ENCODE results near the gene JCAD. TPM values are rescaled to one million over a fixed set of nuclear protein-coding genes. Genes with fewer than 3 reads are reported as not detected.

JCAD gene
- total RNA-seq, 1 experiment from 2014 or later = 36.7 TPM

DNA sequence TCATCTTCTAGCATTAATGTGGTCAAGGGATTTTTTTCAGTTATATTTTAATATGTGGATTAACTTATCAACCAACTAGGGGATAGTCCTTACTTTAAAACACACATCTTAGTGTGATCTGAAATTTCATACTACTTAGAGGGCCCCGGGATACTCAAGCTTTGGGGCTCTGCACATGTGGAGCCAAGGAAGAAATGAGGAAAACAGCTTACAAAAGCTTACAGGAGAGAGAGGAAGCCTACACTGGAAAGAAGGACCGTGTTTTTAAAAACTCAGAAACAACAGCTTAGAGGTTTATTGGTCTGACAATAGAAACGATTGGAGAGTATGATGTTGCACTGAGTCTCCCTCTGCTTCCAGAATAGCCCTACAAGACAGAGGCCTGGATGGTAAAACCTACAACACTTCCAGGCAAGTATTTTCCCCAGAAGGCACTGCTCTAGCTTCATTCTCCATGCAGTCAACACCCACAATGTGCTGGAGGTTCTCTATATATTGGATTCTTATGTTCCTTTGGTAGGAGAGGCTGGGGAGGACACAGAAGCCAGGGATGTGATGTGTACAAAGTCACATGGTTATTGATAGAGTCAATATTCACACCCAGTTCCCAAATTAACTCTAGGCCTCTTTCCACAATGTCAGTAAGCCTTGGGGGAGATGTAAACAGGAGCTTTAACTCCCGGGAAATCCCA lies 47.3 kb downstream of the JCAD start:
- Histone ChIP-seq H3K4me2 (no peak overlapping the region), H3K79me2 (ENCODE audit: low read depth) (no peaks in the 10 kb centered on the region), H3K9me2 (ENCODE audit: insufficient read depth) (no peaks in the 10 kb centered on the region), H2AFZ (no peak overlapping the region), H3K9me3 (ENCODE audit: insufficient read depth, low read depth) (no peaks in the 10 kb centered on the region), H3K27ac (no peak overlapping the region), H3K4me3 (no peak overlapping the region), H3K4me1 (replicated peaks; ENCODE audit: insufficient read depth) (no peaks in the 10 kb centered on the region), H3K27me3 (ENCODE audit: insufficient read depth, low read depth) (no peaks in the 10 kb centered on the region), H4K20me1 (ENCODE audit: insufficient read depth) (no peaks in the 10 kb centered on the region), H3K36me3 (ENCODE audit: low read depth) (no peaks in the 10 kb centered on the region), H3F3A (ENCODE audit: insufficient read depth, low read depth) (no peaks in the 10 kb centered on the region)
- DNase-seq = no peak
- POLR2A ChIA-PET (ENCODE audit: unreplicated experiment) = no interaction called here
- CTCF ChIA-PET = interaction anchor here (0.6 kb wide), 1 partner anchor 347 kb away, joined by 4 read pairs; no protein-coding TSS in a partner anchor
- intact Hi-C loops (cut with micrococcal nuclease; ENCODE audit: unreplicated experiment) = no loop called here
- no peak for TF ChIP-seq EZH2 (IDR thresholded peaks at IDR 0.05; ENCODE audit: low read depth)
- TF ChIP-seq, protein P1, sequence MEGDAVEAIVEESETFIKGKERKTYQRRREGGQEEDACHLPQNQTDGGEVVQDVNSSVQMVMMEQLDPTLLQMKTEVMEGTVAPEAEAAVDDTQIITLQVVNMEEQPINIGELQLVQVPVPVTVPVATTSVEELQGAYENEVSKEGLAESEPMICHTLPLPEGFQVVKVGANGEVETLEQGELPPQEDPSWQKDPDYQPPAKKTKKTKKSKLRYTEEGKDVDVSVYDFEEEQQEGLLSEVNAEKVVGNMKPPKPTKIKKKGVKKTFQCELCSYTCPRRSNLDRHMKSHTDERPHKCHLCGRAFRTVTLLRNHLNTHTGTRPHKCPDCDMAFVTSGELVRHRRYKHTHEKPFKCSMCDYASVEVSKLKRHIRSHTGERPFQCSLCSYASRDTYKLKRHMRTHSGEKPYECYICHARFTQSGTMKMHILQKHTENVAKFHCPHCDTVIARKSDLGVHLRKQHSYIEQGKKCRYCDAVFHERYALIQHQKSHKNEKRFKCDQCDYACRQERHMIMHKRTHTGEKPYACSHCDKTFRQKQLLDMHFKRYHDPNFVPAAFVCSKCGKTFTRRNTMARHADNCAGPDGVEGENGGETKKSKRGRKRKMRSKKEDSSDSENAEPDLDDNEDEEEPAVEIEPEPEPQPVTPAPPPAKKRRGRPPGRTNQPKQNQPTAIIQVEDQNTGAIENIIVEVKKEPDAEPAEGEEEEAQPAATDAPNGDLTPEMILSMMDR (conservative IDR thresholded peaks at IDR 0.05) = no peak
- no TSS peak for BruUV-seq (replicated peaks)

GRCh38 chr10:30011396-30011795 lies 48.0 kb downstream of the JCAD start:
- ChIA-PET POLR2A (ENCODE audit: unreplicated experiment) (no interaction called here), CTCF (interaction anchor here (0.5 to 0.6 kb wide), 3 partner anchors 316 to 408 kb away, joined by 4 to 14 read pairs (median 4); no protein-coding TSS in a partner anchor)
- Histone ChIP-seq H3K79me2 (ENCODE audit: low read depth) (no peaks in the 10 kb centered on the region), H3K27ac (no peak overlapping the region), H4K20me1 (ENCODE audit: insufficient read depth) (no peaks in the 10 kb centered on the region), H3F3A (ENCODE audit: insufficient read depth, low read depth) (no peaks in the 10 kb centered on the region), H3K36me3 (ENCODE audit: low read depth) (no peaks in the 10 kb centered on the region), H3K4me1 (replicated peaks; ENCODE audit: insufficient read depth) (no peaks in the 10 kb centered on the region), H3K9me2 (ENCODE audit: insufficient read depth) (no peaks in the 10 kb centered on the region), H3K9me3 (ENCODE audit: insufficient read depth, low read depth) (no peaks in the 10 kb centered on the region), H3K27me3 (ENCODE audit: insufficient read depth, low read depth) (no peaks in the 10 kb centered on the region), H3K4me3 (no peak overlapping the region), H3K4me2 (no peak overlapping the region), H2AFZ (no peak overlapping the region)
- intact Hi-C loops (cut with micrococcal nuclease; ENCODE audit: unreplicated experiment) = no loop called here
- no peak for DNase-seq
- TF ChIP-seq, protein P1 (conservative IDR thresholded peaks at IDR 0.05) = no peak
- TF ChIP-seq EZH2 (IDR thresholded peaks at IDR 0.05; ENCODE audit: low read depth) = no peak
- no TSS peak for BruUV-seq (replicated peaks)

- Histone ChIP-seq H3K4me2 (no peak overlapping the region), H4K20me1 (ENCODE audit: insufficient read depth) (no peaks in the 10 kb centered on the region), H3F3A (ENCODE audit: insufficient read depth, low read depth) (no peaks in the 10 kb centered on the region), H3K9me2 (ENCODE audit: insufficient read depth) (no peaks in the 10 kb centered on the region), H3K4me3 (no peak overlapping the region), H3K36me3 (ENCODE audit: low read depth) (no peaks in the 10 kb centered on the region), H3K9me3 (ENCODE audit: insufficient read depth, low read depth) (no peaks in the 10 kb centered on the region), H3K4me1 (replicated peaks; ENCODE audit: insufficient read depth) (peaks cover 6% of the 10 kb centered on the region; the same call in 1 of the 2 replicates), H3K27ac (no peak overlapping the region), H3K27me3 (ENCODE audit: insufficient read depth, low read depth) (no peaks in the 10 kb centered on the region), H2AFZ (no peak overlapping the region), H3K79me2 (ENCODE audit: low read depth) (no peaks in the 10 kb centered on the region)
- BruUV-seq (replicated peaks) = no TSS peak
- intact Hi-C loops (cut with micrococcal nuclease; ENCODE audit: unreplicated experiment) = loop anchor here (10.0 kb wide), 1 partner anchor 377 kb away; no protein-coding TSS in a partner anchor
- DNase-seq = no peak
- CTCF ChIA-PET = no interaction called here
- TF ChIP-seq EZH2 (IDR thresholded peaks at IDR 0.05; ENCODE audit: low read depth) = no peak
- TF ChIP-seq, protein P1 (conservative IDR thresholded peaks at IDR 0.05) = no peak
- POLR2A ChIA-PET (ENCODE audit: unreplicated experiment) = no interaction called here
Observed at GRCh38 chr10:30007406-30007805, 52.0 kb downstream of the JCAD start.

All from PC-9 (cell line).